Right lobe of liver (tissue), 4 donors: ENCODE results near the gene STK31.

Experiments used
- POLR2A ChIP-seq: fragments of 450-650 bp; IDR thresholded peaks from one replicate; pipeline ENCODE4 v1.6.1; 2017; ENCODE audit warnings: antibody characterized with exemption, mild to moderate bottlenecking
- TF ChIP-seq, protein P1 (sequence below), 4 donors: fragments of 200-600 bp in 3 of 4; fragments of 450-650 bp in 1 of 4; IDR thresholded peaks; one replicate each; pipeline versions ENCODE4 v1.5.1 to v1.8.0; 2016 to 2022; ENCODE audit warnings: antibody characterized with exemption in 4 of 4, mild to moderate bottlenecking in 2 of 4
- donor health status: DM: no; HTN: no; CAD: no.
- donor health status: DM: no; HTN: no; CAD: no.
- donor health status: DM: no; HTN: yes; CAD: no.

DNA sequence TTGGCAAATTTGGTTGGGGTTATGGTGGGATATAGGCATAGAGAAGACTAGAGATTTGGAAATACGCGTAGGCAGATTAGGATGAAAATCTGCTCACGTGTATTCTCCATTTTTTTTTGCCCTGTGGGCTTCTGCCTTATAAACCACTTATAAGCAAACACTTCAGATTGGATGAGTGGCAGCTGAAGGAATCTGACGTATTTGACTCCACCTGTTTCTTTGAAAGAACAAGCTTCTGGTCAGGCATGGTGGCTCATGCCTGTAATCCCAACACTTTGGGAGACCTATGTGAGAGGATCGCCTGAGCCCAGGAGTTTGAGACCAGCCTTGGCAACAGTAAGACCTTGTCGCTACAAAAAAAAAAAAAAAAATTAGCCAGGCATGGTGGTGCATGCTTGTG is 5.1 kb downstream of the STK31 start:
- TF ChIP-seq POLR2A, result no peak
- TF ChIP-seq, protein P1, sequence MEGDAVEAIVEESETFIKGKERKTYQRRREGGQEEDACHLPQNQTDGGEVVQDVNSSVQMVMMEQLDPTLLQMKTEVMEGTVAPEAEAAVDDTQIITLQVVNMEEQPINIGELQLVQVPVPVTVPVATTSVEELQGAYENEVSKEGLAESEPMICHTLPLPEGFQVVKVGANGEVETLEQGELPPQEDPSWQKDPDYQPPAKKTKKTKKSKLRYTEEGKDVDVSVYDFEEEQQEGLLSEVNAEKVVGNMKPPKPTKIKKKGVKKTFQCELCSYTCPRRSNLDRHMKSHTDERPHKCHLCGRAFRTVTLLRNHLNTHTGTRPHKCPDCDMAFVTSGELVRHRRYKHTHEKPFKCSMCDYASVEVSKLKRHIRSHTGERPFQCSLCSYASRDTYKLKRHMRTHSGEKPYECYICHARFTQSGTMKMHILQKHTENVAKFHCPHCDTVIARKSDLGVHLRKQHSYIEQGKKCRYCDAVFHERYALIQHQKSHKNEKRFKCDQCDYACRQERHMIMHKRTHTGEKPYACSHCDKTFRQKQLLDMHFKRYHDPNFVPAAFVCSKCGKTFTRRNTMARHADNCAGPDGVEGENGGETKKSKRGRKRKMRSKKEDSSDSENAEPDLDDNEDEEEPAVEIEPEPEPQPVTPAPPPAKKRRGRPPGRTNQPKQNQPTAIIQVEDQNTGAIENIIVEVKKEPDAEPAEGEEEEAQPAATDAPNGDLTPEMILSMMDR (IDR thresholded peaks at IDR 0.05), result no peak
